NCI-H510A treated with DMSO at 0.1 percent for 48 hours (cell line): ENCODE results near the gene MAGI1.
"Not testable (repeated sequence)": the region's sequence is repeated elsewhere in the genome, so short reads cannot be mapped to it uniquely, and the experiment has no call there.

Experiments used
- DNase-seq: peaks from one replicate; lab custom pipeline; 2025; lab: John Stamatoyannopoulos, UW

The MAGI1 gene

DNA sequence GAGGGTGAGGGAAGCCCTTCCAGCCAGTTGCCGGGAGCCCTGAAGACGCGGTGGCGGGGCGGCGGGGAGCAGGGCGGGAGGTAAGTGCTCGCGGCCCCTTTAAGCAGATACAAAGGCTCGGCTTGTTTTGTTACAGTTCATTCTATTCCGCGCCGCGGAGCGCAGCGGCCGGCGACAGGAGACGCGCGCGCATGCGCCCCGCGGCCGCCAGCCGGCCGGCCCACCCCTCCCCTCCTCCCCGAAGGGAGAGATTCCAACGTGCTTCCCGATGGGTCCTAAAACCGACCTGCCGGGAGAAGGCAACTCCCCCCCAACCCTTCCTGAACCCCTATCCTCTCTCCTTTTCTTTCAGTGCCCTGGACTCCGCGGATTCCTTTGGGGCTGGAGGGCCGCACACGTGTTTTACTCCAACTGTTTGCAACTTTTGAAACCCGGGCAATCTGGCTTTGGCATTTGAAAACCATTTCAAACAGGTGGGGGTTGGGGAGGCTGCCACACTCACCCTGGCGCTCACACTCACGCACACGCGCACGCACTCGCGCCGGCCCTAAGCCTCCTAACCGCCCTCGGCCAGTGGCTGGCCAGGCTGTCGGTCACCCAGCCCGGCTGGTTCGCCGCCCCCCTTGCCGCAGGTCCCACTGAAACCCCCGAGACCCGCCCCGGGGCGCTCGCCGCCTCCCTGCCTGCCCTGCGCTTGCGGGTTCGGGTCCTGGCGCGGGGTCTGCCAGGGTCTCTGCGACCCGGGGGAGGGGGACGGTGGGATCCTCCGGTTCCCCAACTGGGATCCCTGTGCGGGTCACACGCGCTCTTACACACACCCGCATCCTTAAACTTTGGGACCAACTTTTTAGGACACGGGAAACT is at the start of gene MAGI1:
MAGI1 (minus strand) TSS at position 193 of the 864 bp plus-strand sequence. CDS start 610 bp downstream, outside the sequence.
- DNase-seq: peak; percentile 55

DNA sequence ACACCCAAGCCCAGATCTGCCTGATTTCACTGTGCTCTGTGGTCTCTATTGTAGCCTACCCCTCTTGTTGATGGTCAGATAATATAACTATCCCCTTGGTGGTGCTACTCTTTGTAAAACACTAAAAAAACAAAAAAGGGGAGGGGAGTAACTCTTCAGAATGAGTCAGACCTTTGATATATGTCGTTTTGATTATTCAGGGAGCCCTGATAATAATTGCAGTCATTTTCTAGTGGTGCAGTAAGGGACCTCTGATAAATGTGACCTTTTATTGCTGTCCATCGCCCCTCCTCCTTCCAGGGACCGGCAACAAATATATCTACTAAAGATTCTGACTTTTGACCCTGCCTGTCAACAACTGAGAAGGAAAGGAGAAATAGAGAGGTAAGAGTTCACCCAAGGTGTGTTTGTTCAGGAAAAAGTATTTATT is 45.1 kb upstream of the MAGI1 start:
- no peak for DNase-seq

DNA sequence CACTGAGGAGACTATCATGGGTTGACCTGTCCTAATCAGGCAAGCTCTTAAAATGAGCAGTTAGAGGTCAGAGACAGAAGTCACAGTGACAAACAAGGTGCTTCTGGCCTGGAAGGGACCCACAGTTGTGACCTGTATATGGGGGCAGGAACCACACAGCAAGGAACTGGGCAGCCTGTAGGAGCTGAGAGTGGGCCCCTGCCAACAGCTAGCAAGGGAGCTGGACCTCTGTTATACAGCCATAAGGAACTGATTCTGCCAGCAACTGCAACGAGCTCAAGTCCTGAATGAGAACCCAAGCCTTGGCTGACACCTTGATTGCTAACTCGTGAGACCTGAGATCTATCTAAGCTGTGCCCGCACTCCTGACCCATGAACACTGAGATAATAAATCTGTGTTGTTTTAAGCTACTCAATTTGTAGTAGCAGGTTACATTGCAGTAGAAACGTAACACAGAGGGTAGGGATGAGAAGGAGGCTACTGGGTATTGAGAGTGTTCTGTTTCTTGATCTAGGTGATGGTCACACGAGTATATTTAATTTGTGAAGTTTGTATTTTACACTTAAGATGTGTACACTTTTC is 44.5 kb upstream of the MAGI1 start:
- no peak for DNase-seq

DNA sequence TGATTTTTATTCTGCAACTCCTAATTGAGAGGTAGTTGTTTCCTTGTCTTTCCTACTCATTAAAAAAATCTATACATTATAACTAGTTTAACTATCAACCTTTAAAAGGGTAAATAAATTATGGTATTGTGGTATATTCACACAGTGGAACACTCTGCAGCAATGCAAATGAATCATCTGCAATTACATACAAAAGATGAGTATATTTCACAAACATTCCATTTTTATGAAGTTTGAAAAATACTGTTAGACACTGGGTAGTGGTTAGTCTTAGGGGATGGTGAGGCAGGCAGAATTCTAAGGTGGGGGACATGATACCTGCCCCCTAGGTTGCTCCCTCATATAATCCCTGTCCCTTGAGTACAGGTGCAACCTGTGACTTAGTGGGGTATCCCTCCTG is 44.0 kb upstream of the MAGI1 start:
- DNase-seq: no peak

DNA sequence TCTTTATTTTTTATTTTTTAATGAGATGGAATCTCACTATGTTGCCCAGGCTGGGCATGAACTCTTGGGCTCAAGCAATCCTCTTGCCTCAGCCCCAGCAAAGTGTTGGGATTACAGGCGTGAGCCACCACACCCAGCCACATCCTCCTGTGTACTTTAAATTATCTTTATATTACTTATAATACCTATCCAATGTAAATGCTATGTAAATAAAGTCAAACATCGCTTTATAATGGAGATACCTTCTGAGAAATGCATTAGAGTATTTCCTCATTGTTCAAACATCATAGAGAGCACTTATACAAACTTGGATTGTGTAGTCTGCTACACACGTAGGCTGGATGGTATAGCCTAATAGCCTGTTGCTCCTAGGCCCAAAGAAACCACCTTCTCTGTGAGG is 41.4 kb upstream of the MAGI1 start:
- no peak for DNase-seq

GRCh38 chr3:66077973-66078372 is 39.3 kb upstream of the MAGI1 start:
- DNase-seq: no peak

DNA sequence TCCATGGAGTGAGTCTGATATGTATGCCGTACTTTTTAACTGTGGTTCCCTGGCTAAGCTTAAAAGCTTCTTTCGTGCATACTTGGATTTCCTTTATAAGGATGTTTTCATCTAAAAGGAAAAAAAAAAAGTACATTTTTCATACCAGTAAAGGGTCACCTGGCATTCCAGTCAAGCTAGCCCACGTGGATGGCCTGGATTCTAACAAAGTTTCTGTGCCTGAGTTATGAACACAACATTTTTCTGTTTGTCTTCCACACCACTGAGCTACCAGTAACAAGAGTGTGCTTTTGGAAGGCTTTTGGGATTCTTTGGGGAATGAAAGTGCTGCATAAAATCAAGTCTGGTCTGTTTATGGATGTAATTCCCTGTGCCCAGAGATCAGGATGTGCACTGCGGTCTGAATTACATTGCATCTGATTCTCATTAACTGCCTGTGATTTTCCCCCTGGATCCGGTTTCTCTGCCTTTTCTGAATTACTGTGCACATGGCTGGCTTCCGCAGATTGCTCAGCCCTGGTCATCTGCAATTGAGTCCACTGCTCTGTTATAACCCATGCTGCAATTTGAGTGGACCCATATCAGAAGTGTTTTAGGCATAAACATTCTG is 38.2 kb upstream of the MAGI1 start:
- DNase-seq: no peak

GRCh38 chr3:66075281-66075680 is 36.6 kb upstream of the MAGI1 start:
- DNase-seq: no peak

- DNase-seq: no peak
Observed at GRCh38 chr3:66073464-66074141, 34.9 kb upstream of the MAGI1 start.

- peak; percentile 20 for DNase-seq
Observed at GRCh38 chr3:66068255-66068654, 29.5 kb upstream of the MAGI1 start.

- DNase-seq: peak; percentile 64
Observed at GRCh38 chr3:66066963-66067617, 28.4 kb upstream of the MAGI1 start.

DNA sequence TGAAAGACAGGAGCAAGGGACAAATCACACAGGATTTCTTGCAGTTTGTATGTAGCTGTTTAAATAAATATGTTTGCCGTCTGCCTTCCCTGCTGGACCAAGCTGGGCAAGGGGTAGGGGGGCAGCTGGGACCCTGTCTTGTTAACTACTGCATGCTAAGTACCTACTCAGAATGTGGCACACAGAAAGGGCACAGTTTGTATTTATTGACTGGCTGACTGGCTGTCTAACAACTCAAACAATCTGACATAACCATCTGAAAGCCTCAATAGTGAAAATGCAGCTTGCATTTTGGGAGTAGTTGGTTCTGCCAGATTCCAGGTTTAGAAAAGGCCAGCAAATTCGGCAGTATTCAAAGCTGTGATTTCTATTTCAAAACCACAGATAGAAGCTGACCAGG is 16.6 kb upstream of the MAGI1 start:
- no peak for DNase-seq

- DNase-seq: no peak
Observed at GRCh38 chr3:66053550-66054094, 14.9 kb upstream of the MAGI1 start.

DNA sequence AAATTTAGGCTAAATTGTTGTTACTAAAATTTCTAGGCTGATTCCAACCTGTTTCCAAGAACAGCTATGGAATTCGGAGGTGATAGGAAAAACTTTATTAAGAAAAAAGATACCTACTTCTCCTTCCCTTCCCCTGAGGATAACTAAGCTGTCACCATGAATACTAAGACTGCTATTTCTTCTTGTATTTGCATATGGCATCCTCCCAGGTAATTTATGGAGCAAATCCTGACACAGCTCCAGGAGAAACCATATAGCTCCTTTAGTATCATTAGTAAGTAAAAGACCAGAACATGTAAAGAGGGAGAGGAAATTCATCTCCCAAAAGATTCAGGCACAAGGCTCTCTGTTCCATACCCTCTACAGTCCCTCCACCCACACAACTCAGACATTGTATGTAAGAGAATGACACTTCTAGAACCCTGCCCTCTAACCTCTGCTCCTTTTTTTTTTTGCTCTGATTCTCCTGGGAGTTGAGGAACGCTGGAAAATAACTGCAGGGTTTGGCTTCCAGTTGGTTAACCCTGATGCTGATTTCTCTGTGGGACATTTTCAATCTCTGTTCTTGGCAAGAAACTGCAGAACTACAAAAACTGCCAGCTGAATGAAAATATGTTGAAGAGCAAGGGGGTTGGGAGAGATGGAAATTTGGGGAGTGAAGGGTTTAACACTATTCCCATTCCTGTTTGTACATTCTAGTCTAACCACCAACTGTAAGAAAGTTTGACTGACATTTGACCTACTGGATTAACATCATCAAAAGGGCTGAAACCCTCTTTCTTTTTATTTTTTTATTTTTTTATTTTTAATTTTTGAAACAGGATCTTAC is 14.2 kb upstream of the MAGI1 start:
- no peak for DNase-seq

DNA sequence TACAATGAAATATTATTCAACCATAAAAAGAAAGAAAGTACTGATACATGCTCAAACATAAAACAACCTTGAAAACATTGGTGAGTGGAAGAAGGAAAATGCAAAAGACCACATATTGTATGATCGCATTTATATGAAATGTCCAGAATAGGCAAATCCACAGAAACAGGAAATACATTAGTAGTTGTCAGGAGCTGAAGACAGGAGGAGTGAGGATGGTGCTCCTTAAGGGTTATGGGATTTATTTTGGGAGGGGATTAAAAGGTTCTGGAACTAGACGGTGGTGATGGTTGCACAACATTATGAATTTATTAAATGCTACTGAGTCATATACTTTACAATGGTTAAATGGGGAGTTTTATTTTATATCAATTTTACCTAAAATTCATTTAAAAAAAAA is 12.1 kb upstream of the MAGI1 start:
- no peak for DNase-seq

DNA sequence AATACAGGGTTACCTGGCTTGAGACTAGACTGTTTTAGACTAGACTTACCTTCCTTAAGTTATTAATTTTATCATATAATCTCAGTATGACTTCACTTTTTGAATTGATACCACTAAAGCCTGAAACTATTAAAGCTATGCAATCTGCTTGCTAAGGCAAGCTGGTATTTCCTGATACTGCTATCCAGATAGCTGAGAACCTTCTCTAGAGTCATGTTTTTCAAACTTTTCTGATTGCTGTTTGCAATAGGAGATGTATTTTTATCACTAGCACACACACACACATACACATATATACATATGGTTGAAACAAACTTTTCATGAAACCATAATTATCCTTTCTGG is 9.3 kb upstream of the MAGI1 start:
- no peak for DNase-seq

GRCh38 chr3:66047311-66048050 is 8.8 kb upstream of the MAGI1 start:
- DNase-seq: no peak

DNA sequence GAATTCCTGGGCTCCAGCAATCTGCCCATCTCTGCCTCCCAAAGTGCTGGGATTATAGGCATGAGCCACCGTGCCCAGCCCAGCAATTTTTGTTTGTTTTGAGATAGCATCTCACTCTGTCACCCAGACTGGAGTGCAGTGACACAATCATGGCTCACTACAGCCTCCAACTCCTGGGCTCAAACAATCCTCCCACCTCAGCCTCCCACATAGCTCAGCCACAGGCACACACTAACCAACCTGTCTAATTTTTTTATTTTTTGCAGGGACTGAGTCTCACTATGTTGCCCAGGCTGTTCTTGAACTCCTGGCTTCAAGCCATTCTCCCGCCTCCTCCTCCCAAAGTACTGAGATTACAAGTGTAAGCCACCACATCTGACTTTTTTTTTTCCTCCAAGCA is 7.6 kb upstream of the MAGI1 start:
- not testable (repeated sequence) for DNase-seq

- no peak for DNase-seq
Observed at GRCh38 chr3:66041828-66042227, 3.1 kb upstream of the MAGI1 start.

DNA sequence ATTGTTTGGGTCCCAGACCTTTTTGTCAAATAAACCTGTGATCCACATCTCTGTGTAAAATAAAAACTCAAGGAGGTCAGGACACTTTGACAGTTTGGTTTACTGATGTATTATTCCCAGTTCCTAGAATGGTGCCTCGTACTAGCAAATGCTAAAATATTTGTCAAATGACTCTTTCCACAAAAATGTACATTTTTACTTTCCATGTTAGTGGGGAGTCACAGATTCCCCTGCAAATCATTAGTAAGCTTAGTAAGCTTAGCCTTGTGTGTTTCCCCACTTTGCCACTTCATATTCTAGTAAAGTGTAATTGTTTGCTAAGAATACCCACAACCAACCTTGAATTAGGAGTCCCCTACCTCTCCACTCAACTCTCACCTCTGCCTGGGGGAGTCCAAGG is 2.4 kb upstream of the MAGI1 start:
- no peak for DNase-seq

- no peak for DNase-seq
Observed at GRCh38 chr3:66039590-66039887, 821 bp upstream of the MAGI1 start.
